Breast epithelium (tissue), 3 donors: ENCODE measurements around the gene BCL11B.

Experiments used
- CTCF ChIP-seq, 3 donors: fragments of 450-650 bp; IDR thresholded peaks; one replicate each; pipeline ENCODE4 v1.5.1; 2016 to 2017; ENCODE audit warnings: antibody characterized with exemption in 3 of 3, mild to moderate bottlenecking in 3 of 3, moderate library complexity in 3 of 3
- POLR2A ChIP-seq: fragments of 450-650 bp; IDR thresholded peaks from one replicate; pipeline ENCODE4 v1.6.1; 2016; ENCODE audit warnings: antibody characterized with exemption, mild to moderate bottlenecking, moderate library complexity
- POLR2AphosphoS5 ChIP-seq, 3 donors: sonication (generic); formaldehyde crosslinking; IDR thresholded peaks; one replicate each; pipeline ENCODE4 v1.6.1; 2017; ENCODE audit warnings: antibody characterized with exemption in 3 of 3

- TF ChIP-seq CTCF (IDR thresholded peaks at IDR 0.05) (no peak), POLR2A (no peak), POLR2AphosphoS5 (IDR thresholded peaks at IDR 0.05) (no peak)
Observed at GRCh38 chr14:99164712-99165111, 107.3 kb downstream of the BCL11B start.
